Fibroblast of gingiva (primary cell): Measurements from ENCODE around the gene THBS3.
"Not testable (repeated sequence)": the region's sequence is repeated elsewhere in the genome, so short reads cannot be mapped to it uniquely, and the experiment has no call there.

Experiments
- DNase-seq: peaks from one replicate; pipeline ENCODE4 v3.0.0-alpha.2; 2011; ENCODE audit warnings: low read depth

Gene THBS3

GRCh38 chr1:155173478-155174323, 34.0 kb downstream of the THBS3 start, which contains the start of gene TRIM46:
TSS of gene TRIM46 (plus strand) at chr1:155173849. CDS start at chr1:155173967, 118 bp downstream.
- DNase-seq, result peak; percentile 24

- DNase-seq, result peak; percentile 95
Measured at GRCh38 chr1:155172732-155173477, 34.8 kb downstream of the THBS3 start, which contains the start of gene KRTCAP2. TSS of gene KRTCAP2 (minus strand) at chr1:155173304. CDS start at chr1:155173224, 80 bp downstream.

GRCh38 chr1:155171836-155172731, 35.6 kb downstream of the THBS3 start:
- DNase-seq, result no peak

- DNase-seq, result no peak
Measured at GRCh38 chr1:155170806-155171205, 36.9 kb downstream of the THBS3 start.

- DNase-seq, result no peak
Measured at GRCh38 chr1:155170101-155170785, 37.5 kb downstream of the THBS3 start.

GRCh38 chr1:155169541-155169940, 38.2 kb downstream of the THBS3 start:
- no peak for DNase-seq

- DNase-seq, result no peak
Measured at GRCh38 chr1:155168456-155169210, 39.1 kb downstream of the THBS3 start.

- not testable (repeated sequence) for DNase-seq
Measured at GRCh38 chr1:155168105-155168445, 39.6 kb downstream of the THBS3 start.

GRCh38 chr1:155167166-155168104, 40.3 kb downstream of the THBS3 start:
- DNase-seq, result peak; percentile 63

- no peak for DNase-seq
Measured at GRCh38 chr1:155166471-155167165, 41.1 kb downstream of the THBS3 start.

- DNase-seq, result no peak
Measured at GRCh38 chr1:155166051-155166470, 41.6 kb downstream of the THBS3 start.

- not testable (repeated sequence) for DNase-seq
Measured at GRCh38 chr1:155164625-155165024, 43.1 kb downstream of the THBS3 start.

- DNase-seq, result not testable (repeated sequence)
Measured at GRCh38 chr1:155163785-155164184, 43.9 kb downstream of the THBS3 start.

GRCh38 chr1:155162631-155163030, 45.1 kb downstream of the THBS3 start:
- not testable (repeated sequence) for DNase-seq

GRCh38 chr1:155160128-155160527, 47.6 kb downstream of the THBS3 start:
- no peak for DNase-seq

GRCh38 chr1:155158991-155159390, 48.7 kb downstream of the THBS3 start:
- no peak for DNase-seq

- DNase-seq, result not testable (repeated sequence)
Measured at GRCh38 chr1:155155996-155156643, 51.6 kb downstream of the THBS3 start.
